K562 (cell line): ENCODE measurements around the gene TACR2. TPM values are rescaled to one million over a fixed set of nuclear protein-coding genes. Genes with fewer than 3 reads are reported as not detected.

Source experiments
- CHD1 ChIP-seq: fragments of 200-600 bp; sonication (generic); IDR thresholded peaks from one replicate; pipeline ENCODE4 v1.6.1; 2012; ENCODE audit warnings: mild to moderate bottlenecking, moderate library complexity, low read length, inconsistent platforms
- CSDE1 ChIP-seq, 2 experiments: fragments of 450-650 bp; IDR thresholded peaks; 2 replicates each; pipeline ENCODE4 v1.6.1; 2016; ENCODE audit warnings: mild to moderate bottlenecking in 1 of 2
- E2F5 ChIP-seq: sonication (generic); formaldehyde crosslinking; IDR thresholded peaks from 2 replicates; pipeline ENCODE4 v1.8.0; 2022; ENCODE audit warnings: mild to moderate bottlenecking, missing genetic modification reagents
- EWSR1 ChIP-seq: fragments of 450-650 bp; IDR thresholded peaks from 2 replicates; pipeline ENCODE4 v1.6.1; 2018; ENCODE audit warnings: borderline replicate concordance, mild to moderate bottlenecking, low read depth, moderate library complexity; ENCODE audit not compliant: partially characterized antibody
- NFIX ChIP-seq: fragments of 250-450 bp; sonication (Bioruptor Pico); IDR thresholded peaks from 2 replicates; pipeline ENCODE4 v1.4.0; 2020; ENCODE audit warnings: low read depth, mild to moderate bottlenecking, moderate library complexity
- PBX2 ChIP-seq, 2 experiments: IDR thresholded peaks in 1 of 2; conservative IDR thresholded peaks in 1 of 2; 2 replicates each; pipeline ENCODE4 v1.6.1; 2016; ENCODE audit warnings: low read depth in 2 of 2, mild to moderate bottlenecking in 1 of 2, missing compliant biosample characterization in 1 of 2, missing genetic modification characterization in 1 of 2, moderate library complexity in 1 of 2
- SOX6 ChIP-seq: fragments of 450-650 bp; IDR thresholded peaks from 2 replicates; pipeline ENCODE4 v1.6.1; 2014; ENCODE audit warnings: mild to moderate bottlenecking
- TAF15 ChIP-seq: fragments of 200-400 bp; formaldehyde crosslinking; IDR thresholded peaks from 2 replicates; pipeline ENCODE4 v1.6.1; 2017; ENCODE audit warnings: mild to moderate bottlenecking, low read depth, low read length, moderate library complexity
- TCF3 ChIP-seq: sonication (generic); formaldehyde crosslinking; IDR thresholded peaks from 2 replicates; pipeline ENCODE4 v1.4.0; 2020; ENCODE audit warnings: mild to moderate bottlenecking, missing genetic modification reagents
- TOE1 ChIP-seq, 2 experiments: fragments of 450-650 bp in 1 of 2; sonication (generic) in 1 of 2; formaldehyde crosslinking in 1 of 2; IDR thresholded peaks; 2 replicates each; pipeline versions ENCODE4 v1.7.1 to v1.8.0; 2016 to 2022; ENCODE audit warnings: borderline replicate concordance in 2 of 2, mild to moderate bottlenecking in 2 of 2, antibody characterized with exemption in 1 of 2, inconsistent platforms in 1 of 2, low read depth in 1 of 2, missing genetic modification reagents in 1 of 2, moderate library complexity in 1 of 2
- USF1 ChIP-seq: sonication (generic); formaldehyde crosslinking; IDR thresholded peaks from 2 replicates; pipeline ENCODE4 v1.9.0; 2022; ENCODE audit warnings: mild to moderate bottlenecking, missing genetic modification reagents
- ZNF24 ChIP-seq: fragments of 450-650 bp; IDR thresholded peaks from 2 replicates; pipeline ENCODE4 v1.6.1; 2016
- ZNF274 ChIP-seq: IDR thresholded peaks from 2 replicates; pipeline ENCODE4 v1.6.1; 2011; ENCODE audit warnings: low read depth, mild to moderate bottlenecking, low read length, moderate library complexity, borderline replicate concordance
- ZNF551 ChIP-seq: fragments of 250-450 bp; sonication (Bioruptor Pico); IDR thresholded peaks from 2 replicates; pipeline ENCODE4 v1.5.0; 2021; ENCODE audit warnings: mild to moderate bottlenecking, moderate library complexity
- polyA plus RNA-seq, 8 experiments: library from polyadenylated mRNA; depleted of rRNA in 4 of 8; stranded (reverse) in 5 of 8; unstranded in 3 of 8; fragments of >200 nt; fragmentation: Nextera tagmentation in 2 of 8; fragmentation: Illumina TruSeq in 1 of 8; extraction: Ambion mirVana in 2 of 8; extraction: Trizol in 1 of 8; gene quantifications; 2 replicates each; pipeline versions ENCODE4 v1.2.1 to v1.2.3, GENCODE V29; 2011 to 2014; ENCODE audit warnings: inconsistent platforms in 1 of 8, missing spikeins in 1 of 8
- total RNA-seq, 7 experiments: library from RNA; depleted of rRNA in 6 of 7; stranded (reverse); fragments of >200 nt in 6 of 7; fragmentation: Illumina TruSeq in 2 of 7; extraction: Trizol in 2 of 7; gene quantifications; 2 replicates each; pipeline versions ENCODE4 v1.2.1 to v1.2.3, GENCODE V29; 2011 to 2021; ENCODE audit warnings: low replicate concordance in 1 of 7
- TF ChIP-seq, protein P1 (sequence below): fragments of 450-650 bp; IDR thresholded peaks from 2 replicates; pipeline ENCODE4 v1.6.1; 2016; ENCODE audit warnings: low read depth

Gene TACR2
- total and polyA plus RNA-seq, 9 of the 15 experiments (the other 6 are each of a cell fraction or from before 2014, with no cell fraction given), result not detected

- TF ChIP-seq PBX2 (CRISPR knock-in tag; IDR thresholded peaks at IDR 0.05; ENCODE audit: low read depth) (no peak), PBX2 (tag; conservative IDR thresholded peaks at IDR 0.05; ENCODE audit: low read depth) (peak; percentile 54; the same call in 1 of the 2 replicates), SOX6 (no peak; the same call in 1 of the 2 replicates), ZNF551 (no peak), E2F5 (CRISPR knock-in tag) (no peak), TAF15 (no peak), CSDE1 (IDR thresholded peaks at IDR 0.05) (no peak), TOE1 (IDR thresholded peaks at IDR 0.05; ENCODE audit: borderline replicate concordance) (no peak), TOE1 (CRISPR knock-in tag; IDR thresholded peaks at IDR 0.05; ENCODE audit: borderline replicate concordance, low read depth) (no peak), CHD1 (no peak), EWSR1 (no peak), ZNF274 (no peak), TCF3 (CRISPR knock-in tag) (no peak), NFIX (CRISPR knock-in tag) (no peak), ZNF24 (no peak), USF1 (CRISPR knock-in tag) (no peak)
- TF ChIP-seq, protein P1, sequence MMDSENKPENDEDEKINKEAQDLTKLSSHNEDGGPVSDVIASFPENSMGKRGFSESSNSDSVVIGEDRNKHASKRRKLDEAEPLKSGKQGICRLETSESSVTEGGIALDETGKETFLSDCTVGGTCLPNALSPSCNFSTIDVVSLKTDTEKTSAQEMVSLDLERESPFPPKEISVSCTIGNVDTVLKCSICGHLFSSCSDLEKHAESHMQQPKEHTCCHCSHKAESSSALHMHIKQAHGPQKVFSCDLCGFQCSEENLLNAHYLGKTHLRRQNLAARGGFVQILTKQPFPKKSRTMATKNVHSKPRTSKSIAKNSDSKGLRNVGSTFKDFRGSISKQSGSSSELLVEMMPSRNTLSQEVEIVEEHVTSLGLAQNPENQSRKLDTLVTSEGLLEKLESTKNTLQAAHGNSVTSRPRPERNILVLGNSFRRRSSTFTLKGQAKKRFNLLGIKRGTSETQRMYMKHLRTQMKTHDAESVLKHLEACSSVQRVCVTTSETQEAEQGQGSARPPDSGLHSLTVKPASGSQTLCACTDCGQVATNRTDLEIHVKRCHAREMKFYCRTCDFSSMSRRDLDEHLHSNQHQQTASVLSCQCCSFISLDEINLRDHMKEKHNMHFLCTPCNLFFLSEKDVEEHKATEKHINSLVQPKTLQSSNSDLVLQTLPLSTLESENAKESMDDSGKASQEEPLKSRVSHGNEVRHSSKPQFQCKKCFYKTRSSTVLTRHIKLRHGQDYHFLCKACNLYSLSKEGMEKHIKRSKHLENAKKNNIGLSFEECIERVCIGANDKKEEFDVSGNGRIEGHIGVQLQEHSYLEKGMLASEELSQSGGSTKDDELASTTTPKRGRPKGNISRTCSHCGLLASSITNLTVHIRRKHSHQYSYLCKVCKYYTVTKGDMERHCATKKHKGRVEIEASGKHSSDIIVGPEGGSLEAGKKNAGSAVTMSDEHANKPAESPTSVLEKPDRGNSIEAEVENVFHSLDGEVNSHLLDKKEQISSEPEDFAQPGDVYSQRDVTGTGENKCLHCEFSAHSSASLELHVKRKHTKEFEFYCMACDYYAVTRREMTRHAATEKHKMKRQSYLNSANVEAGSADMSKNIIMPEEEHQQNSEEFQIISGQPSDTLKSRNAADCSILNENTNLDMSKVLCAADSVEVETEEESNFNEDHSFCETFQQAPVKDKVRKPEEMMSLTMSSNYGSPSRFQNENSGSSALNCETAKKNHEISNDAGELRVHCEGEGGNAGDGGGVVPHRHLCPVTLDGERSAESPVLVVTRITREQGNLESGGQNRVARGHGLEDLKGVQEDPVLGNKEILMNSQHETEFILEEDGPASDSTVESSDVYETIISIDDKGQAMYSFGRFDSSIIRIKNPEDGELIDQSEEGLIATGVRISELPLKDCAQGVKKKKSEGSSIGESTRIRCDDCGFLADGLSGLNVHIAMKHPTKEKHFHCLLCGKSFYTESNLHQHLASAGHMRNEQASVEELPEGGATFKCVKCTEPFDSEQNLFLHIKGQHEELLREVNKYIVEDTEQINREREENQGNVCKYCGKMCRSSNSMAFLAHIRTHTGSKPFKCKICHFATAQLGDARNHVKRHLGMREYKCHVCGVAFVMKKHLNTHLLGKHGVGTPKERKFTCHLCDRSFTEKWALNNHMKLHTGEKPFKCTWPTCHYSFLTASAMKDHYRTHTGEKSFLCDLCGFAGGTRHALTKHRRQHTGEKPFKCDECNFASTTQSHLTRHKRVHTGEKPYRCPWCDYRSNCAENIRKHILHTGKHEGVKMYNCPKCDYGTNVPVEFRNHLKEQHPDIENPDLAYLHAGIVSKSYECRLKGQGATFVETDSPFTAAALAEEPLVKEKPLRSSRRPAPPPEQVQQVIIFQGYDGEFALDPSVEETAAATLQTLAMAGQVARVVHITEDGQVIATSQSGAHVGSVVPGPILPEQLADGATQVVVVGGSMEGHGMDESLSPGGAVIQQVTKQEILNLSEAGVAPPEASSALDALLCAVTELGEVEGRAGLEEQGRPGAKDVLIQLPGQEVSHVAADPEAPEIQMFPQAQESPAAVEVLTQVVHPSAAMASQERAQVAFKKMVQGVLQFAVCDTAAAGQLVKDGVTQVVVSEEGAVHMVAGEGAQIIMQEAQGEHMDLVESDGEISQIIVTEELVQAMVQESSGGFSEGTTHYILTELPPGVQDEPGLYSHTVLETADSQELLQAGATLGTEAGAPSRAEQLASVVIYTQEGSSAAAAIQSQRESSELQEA, result no peak
Observed at GRCh38 chr10:69409968-69410367, 6.8 kb downstream of the TACR2 start (continued).
